Liver (tissue), 9 donors: ENCODE measurements around the gene RNH1. TPM values are rescaled to one million over a fixed set of nuclear protein-coding genes. Genes with fewer than 3 reads are reported as not detected.

Experiments
- DNase-seq: peaks from one replicate; pipeline ENCODE4 v3.0.0-alpha.2; 2017; ENCODE audit warnings: low spot score
- H3K27ac ChIP-seq, 2 donors: one replicate each; pipeline ENCODE4 v1.7.0; 2013; ENCODE audit warnings: inconsistent platforms in 2 of 2, low read length in 2 of 2, control low read depth in 1 of 2, low read depth in 1 of 2, mild to moderate bottlenecking in 1 of 2
- H3K27me3 ChIP-seq, 4 donors: one replicate each; pipeline versions ENCODE4 v1.6.1 to v1.7.0; 2013; ENCODE audit warnings: low read length in 3 of 4, inconsistent platforms in 1 of 4, mild to moderate bottlenecking in 1 of 4, moderate library complexity in 1 of 4; ENCODE audit not compliant: control insufficient read depth in 4 of 4, insufficient read depth in 4 of 4
- H3K36me3 ChIP-seq, 4 donors: one replicate each; pipeline versions ENCODE4 v1.6.1 to v1.7.0; 2013; ENCODE audit warnings: low read length in 3 of 4, mild to moderate bottlenecking in 3 of 4, low read depth in 1 of 4, moderate library complexity in 1 of 4; ENCODE audit not compliant: control insufficient read depth in 4 of 4, insufficient read depth in 3 of 4
- H3K4me1 ChIP-seq, 4 donors: one replicate each; pipeline versions ENCODE4 v1.6.1 to v1.7.0; 2013; ENCODE audit warnings: low read length in 3 of 4, mild to moderate bottlenecking in 3 of 4, moderate library complexity in 1 of 4; ENCODE audit not compliant: control insufficient read depth in 4 of 4, insufficient read depth in 4 of 4
- H3K4me3 ChIP-seq, 3 donors: one replicate each; pipeline versions ENCODE4 v1.6.1 to v1.7.0; 2013; ENCODE audit warnings: low read length in 3 of 3, control low read depth in 1 of 3, low read depth in 1 of 3, mild to moderate bottlenecking in 1 of 3
- H3K9ac ChIP-seq, 2 donors: one replicate each; pipeline ENCODE4 v1.7.0; 2013; ENCODE audit warnings: low read length in 2 of 2, mild to moderate bottlenecking in 2 of 2, moderate library complexity in 2 of 2, control low read depth in 1 of 2, low read depth in 1 of 2
- H3K9me3 ChIP-seq, 4 donors: one replicate each; pipeline versions ENCODE4 v1.6.1 to v1.7.0; 2013; ENCODE audit warnings: low read length in 3 of 4; ENCODE audit not compliant: control insufficient read depth in 4 of 4
- FOXA1 ChIP-seq: IDR thresholded peaks from 2 replicates; pipeline ENCODE4 v1.6.1; 2016; ENCODE audit warnings: antibody characterized with exemption
- FOXA2 ChIP-seq: IDR thresholded peaks from 2 replicates; pipeline ENCODE4 v1.6.1; 2016; ENCODE audit warnings: antibody characterized with exemption
- GABPA ChIP-seq, 2 donors: IDR thresholded peaks in 1 of 2; conservative IDR thresholded peaks in 1 of 2; 2 replicates each; pipeline ENCODE4 v1.6.1; 2016; ENCODE audit warnings: antibody characterized with exemption in 2 of 2, mild to moderate bottlenecking in 1 of 2, moderate library complexity in 1 of 2
- HNF4A ChIP-seq, 2 donors: conservative IDR thresholded peaks; 2 replicates each; pipeline ENCODE4 v1.6.1; 2016; ENCODE audit warnings: antibody characterized with exemption in 2 of 2, mild to moderate bottlenecking in 2 of 2
- HNF4G ChIP-seq: IDR thresholded peaks from 2 replicates; pipeline ENCODE4 v1.6.1; 2016; ENCODE audit warnings: antibody characterized with exemption
- JUND ChIP-seq, 2 donors: IDR thresholded peaks; 2 replicates each; pipeline ENCODE4 v1.6.1; 2016; ENCODE audit warnings: antibody characterized with exemption in 2 of 2
- NR2F2 ChIP-seq: IDR thresholded peaks from 2 replicates; pipeline ENCODE4 v1.6.1; 2016; ENCODE audit warnings: antibody characterized with exemption
- RAD21 ChIP-seq, 2 donors: IDR thresholded peaks; 2 replicates each; pipeline ENCODE4 v1.6.1; 2016; ENCODE audit warnings: antibody characterized with exemption in 2 of 2, mild to moderate bottlenecking in 2 of 2
- SP1 ChIP-seq: IDR thresholded peaks from 2 replicates; pipeline ENCODE4 v1.6.1; 2018; ENCODE audit warnings: antibody characterized with exemption, mild to moderate bottlenecking
- TAF1 ChIP-seq: conservative IDR thresholded peaks from 2 replicates; pipeline ENCODE4 v1.6.1; 2016; ENCODE audit warnings: antibody characterized with exemption, mild to moderate bottlenecking
- YY1 ChIP-seq: IDR thresholded peaks from 2 replicates; pipeline ENCODE4 v1.6.1; 2016; ENCODE audit warnings: antibody characterized with exemption, mild to moderate bottlenecking
- WGBS: extraction: QIAGEN DNeasy Blood & Tissue Kit; methylation state at CpG from one replicate; pipeline ENCODE4 v1.1.7; 2013; 5-methylcytosine and 5-hydroxymethylcytosine counted together
- polyA plus RNA-seq, 2 donors: library from polyadenylated mRNA; stranded (reverse) in 1 of 2; unstranded in 1 of 2; fragments of 200-250 nt in 1 of 2; fragments of >200 nt in 1 of 2; fragmentation: Nextera tagmentation in 1 of 2; extraction: Ambion mirVana in 1 of 2; gene quantifications; one replicate each; pipeline versions ENCODE4 v1.2.1 to v1.2.3, GENCODE V29; 2013 to 2015
- total RNA-seq, 2 donors: library from RNA; depleted of rRNA; stranded (reverse); fragments of >200 nt; gene quantifications; one replicate each; pipeline ENCODE4 v1.2.3, GENCODE V29; 2014
- TF ChIP-seq, protein P1 (sequence below): fragments of 150-350 bp; IDR thresholded peaks from 2 replicates; pipeline ENCODE4 v1.5.1; 2017; ENCODE audit warnings: improper control_type of control experiment, low read depth, low read length; ENCODE audit not compliant: missing input control
- TF ChIP-seq, protein P2 (sequence below): IDR thresholded peaks from 2 replicates; pipeline ENCODE4 v1.6.1; 2016; ENCODE audit warnings: antibody characterized with exemption, mild to moderate bottlenecking
- TF ChIP-seq, protein P3 (sequence below): IDR thresholded peaks from 2 replicates; pipeline ENCODE4 v1.6.1; 2016; ENCODE audit warnings: antibody characterized with exemption
- donor health status: healthy.
- donor health status: healthy.
- donor health status: healthy.
- donor health status: healthy.
- donor health status: healthy.

RNH1 gene
- total and polyA plus RNA-seq, 4 donors, result 68.5 to 99.1 (median 76.8) TPM

DNA sequence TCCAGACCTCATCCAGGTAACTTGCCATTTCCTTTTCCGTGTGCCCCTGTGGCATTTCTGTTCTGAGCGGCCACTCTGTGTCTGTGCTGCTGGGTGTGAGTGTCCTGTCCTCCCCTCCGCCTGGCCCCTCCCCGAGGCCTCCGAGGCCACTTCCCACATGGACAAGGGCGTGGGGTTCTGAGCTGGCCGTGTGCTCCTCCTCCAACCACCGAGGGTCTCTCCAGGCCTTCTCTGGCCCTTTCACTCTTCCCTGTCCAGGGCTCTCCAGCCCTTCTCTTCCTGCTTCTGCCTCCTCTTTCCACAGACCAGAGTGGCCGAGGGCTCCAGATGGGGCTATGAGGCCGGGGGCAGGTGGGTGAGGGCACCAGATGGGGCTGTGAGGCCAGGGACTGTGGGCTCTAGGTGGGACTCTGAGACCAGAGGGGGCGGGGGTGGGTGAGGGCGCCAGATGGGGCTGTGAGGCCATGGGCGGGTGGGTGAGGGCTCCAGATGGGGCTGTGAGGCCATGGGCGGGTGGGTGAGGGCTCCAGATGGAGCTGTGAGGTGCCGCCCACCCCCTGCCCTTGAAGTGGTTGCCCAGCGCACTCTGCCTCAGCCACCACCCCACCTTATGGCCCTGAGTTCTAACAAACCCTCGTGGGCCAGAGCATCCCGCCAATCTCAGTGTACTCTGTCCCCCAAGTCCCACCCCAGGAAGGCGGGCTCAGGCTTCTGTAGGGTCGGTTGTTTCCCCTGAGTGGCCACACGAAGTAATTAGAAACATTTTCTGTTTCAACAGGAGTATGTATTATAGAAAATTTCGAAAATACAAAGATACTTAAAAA is 32.9 kb downstream of the RNH1 start (continued):
- TF ChIP-seq YY1, result no peak
- no peak for TF ChIP-seq FOXA2
- no peak for TF ChIP-seq JUND (IDR thresholded peaks at IDR 0.05)
- no peak for TF ChIP-seq FOXA1
- TF ChIP-seq, protein P1, sequence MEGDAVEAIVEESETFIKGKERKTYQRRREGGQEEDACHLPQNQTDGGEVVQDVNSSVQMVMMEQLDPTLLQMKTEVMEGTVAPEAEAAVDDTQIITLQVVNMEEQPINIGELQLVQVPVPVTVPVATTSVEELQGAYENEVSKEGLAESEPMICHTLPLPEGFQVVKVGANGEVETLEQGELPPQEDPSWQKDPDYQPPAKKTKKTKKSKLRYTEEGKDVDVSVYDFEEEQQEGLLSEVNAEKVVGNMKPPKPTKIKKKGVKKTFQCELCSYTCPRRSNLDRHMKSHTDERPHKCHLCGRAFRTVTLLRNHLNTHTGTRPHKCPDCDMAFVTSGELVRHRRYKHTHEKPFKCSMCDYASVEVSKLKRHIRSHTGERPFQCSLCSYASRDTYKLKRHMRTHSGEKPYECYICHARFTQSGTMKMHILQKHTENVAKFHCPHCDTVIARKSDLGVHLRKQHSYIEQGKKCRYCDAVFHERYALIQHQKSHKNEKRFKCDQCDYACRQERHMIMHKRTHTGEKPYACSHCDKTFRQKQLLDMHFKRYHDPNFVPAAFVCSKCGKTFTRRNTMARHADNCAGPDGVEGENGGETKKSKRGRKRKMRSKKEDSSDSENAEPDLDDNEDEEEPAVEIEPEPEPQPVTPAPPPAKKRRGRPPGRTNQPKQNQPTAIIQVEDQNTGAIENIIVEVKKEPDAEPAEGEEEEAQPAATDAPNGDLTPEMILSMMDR, result no peak
- no peak for TF ChIP-seq TAF1

DNA sequence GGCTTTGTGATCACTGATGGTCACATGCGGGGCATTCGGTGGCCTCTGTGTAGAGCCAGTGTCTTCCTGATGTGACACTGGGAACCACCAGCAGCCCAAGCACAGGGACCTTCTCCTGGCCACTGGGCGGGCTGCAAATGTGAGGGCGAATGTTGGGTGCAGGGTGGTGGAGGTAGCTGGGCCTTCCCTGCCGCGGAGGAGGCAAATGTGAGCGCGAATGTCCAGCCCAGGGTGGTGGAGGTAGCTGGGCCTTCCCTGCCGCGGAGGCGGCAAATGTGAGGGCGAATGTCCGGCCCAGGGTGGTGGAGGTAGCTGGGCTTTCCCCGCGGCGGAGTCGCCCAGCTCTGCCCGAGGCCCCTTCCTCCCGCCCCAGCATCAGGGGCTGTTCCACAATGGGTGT is 33.6 kb downstream of the RNH1 start:
- no peaks in the 10 kb centered on the region for H3K9me3 ChIP-seq
- H3K9ac ChIP-seq, result no peak overlapping the region
- H3K36me3 ChIP-seq, result no peaks in the 10 kb centered on the region
- peaks cover 4 to 8% (median 5%) of the 10 kb centered on the region in 4 donors for H3K4me1 ChIP-seq
- no peak for DNase-seq
- no peak overlapping the region for H3K4me3 ChIP-seq
- H3K27me3 ChIP-seq, result no peaks in the 10 kb centered on the region
- no peak overlapping the region for H3K27ac ChIP-seq
- TF ChIP-seq HNF4A (conservative IDR thresholded peaks at IDR 0.05), result no peak
- no peak for TF ChIP-seq NR2F2
- no peak for TF ChIP-seq YY1
- TF ChIP-seq, protein P1, result no peak
- TF ChIP-seq HNF4G, result no peak
- 98% methylated on average over 19 of the region's 19 CpGs for WGBS

DNA sequence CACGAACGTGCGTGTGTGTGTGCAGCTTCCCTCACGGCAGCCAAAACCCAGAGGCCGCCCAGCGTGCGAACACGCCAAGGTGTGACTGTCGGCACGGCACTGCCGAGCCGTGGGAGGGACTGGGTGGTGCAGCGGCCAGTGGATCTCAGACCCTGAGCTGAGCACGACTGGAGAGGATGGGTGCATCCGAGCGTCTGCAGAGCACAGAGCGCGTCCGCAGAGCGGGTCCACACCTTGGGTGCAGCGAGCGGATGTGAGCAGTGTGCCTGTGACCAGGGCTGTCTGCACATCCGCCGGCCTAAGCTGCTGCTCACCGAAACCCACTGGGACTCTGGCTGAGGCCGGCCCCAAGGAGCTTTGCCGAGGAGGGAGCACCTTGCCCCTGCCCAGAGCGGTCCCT is 34.2 kb downstream of the RNH1 start:
- Histone ChIP-seq H3K9me3 (no peaks in the 10 kb centered on the region), H3K4me3 (no peak overlapping the region), H3K27me3 (no peaks in the 10 kb centered on the region), H3K4me1 (peaks cover 4 to 8% (median 5%) of the 10 kb centered on the region in 4 donors), H3K36me3 (no peaks in the 10 kb centered on the region), H3K27ac (no peak overlapping the region), H3K9ac (no peak overlapping the region)
- no peak for DNase-seq
- TF ChIP-seq HNF4G (no peak), GABPA (IDR thresholded peaks at IDR 0.05 in 1 of 2, conservative IDR thresholded peaks at IDR 0.05 in 1 of 2) (no peak), FOXA1 (no peak)
- WGBS, result 97% methylated on average over 28 of the region's 28 CpGs

DNA sequence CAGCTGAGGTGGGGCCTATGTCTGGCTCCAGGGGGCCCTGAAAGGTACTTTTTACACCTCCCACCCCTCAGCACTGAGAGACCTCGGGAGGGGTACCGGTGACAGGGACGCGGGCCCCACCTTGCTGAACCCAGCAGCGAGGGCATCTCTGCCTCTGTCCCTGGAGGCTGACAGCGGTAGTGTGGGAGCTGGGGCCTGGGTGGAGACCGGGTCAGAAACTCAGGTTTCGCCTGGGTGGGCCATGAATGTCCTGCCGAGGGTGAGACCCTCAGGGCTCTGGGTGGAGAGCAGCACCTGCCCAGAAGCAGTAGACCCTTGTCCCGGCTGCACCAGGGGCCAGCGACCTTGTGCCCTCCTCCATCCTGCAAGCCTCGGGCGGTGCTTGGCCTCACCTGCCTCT is 34.8 kb downstream of the RNH1 start:
- DNase-seq, result no peak
- H3K9ac ChIP-seq, result no peak overlapping the region
- no peaks in the 10 kb centered on the region for H3K36me3 ChIP-seq
- H3K4me3 ChIP-seq, result no peak overlapping the region
- no peaks in the 10 kb centered on the region for H3K9me3 ChIP-seq
- no peaks in the 10 kb centered on the region for H3K27me3 ChIP-seq
- peaks cover 4 to 8% (median 5%) of the 10 kb centered on the region in 4 donors for H3K4me1 ChIP-seq
- TF ChIP-seq FOXA2 (no peak), NR2F2 (no peak), SP1 (no peak), RAD21 (IDR thresholded peaks at IDR 0.05) (no peak), JUND (IDR thresholded peaks at IDR 0.05) (no peak)
- TF ChIP-seq, protein P2, sequence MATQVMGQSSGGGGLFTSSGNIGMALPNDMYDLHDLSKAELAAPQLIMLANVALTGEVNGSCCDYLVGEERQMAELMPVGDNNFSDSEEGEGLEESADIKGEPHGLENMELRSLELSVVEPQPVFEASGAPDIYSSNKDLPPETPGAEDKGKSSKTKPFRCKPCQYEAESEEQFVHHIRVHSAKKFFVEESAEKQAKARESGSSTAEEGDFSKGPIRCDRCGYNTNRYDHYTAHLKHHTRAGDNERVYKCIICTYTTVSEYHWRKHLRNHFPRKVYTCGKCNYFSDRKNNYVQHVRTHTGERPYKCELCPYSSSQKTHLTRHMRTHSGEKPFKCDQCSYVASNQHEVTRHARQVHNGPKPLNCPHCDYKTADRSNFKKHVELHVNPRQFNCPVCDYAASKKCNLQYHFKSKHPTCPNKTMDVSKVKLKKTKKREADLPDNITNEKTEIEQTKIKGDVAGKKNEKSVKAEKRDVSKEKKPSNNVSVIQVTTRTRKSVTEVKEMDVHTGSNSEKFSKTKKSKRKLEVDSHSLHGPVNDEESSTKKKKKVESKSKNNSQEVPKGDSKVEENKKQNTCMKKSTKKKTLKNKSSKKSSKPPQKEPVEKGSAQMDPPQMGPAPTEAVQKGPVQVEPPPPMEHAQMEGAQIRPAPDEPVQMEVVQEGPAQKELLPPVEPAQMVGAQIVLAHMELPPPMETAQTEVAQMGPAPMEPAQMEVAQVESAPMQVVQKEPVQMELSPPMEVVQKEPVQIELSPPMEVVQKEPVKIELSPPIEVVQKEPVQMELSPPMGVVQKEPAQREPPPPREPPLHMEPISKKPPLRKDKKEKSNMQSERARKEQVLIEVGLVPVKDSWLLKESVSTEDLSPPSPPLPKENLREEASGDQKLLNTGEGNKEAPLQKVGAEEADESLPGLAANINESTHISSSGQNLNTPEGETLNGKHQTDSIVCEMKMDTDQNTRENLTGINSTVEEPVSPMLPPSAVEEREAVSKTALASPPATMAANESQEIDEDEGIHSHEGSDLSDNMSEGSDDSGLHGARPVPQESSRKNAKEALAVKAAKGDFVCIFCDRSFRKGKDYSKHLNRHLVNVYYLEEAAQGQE, result no peak
- TF ChIP-seq, protein P3, sequence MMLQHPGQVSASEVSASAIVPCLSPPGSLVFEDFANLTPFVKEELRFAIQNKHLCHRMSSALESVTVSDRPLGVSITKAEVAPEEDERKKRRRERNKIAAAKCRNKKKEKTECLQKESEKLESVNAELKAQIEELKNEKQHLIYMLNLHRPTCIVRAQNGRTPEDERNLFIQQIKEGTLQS, result no peak
- no peak overlapping the region for H3K27ac ChIP-seq
- WGBS, result 93% methylated on average over 13 of the region's 13 CpGs
